ENCODE data around the gene FAM163B. TPM values are rescaled to one million over a fixed set of nuclear protein-coding genes. Genes with fewer than 3 reads are reported as not detected.

The FAM163B gene
- total RNA-seq, 4 donors from 2014 or later: not detected

- no peak overlapping the region for H3K4me3 ChIP-seq
- intact Hi-C loops (cut with DNase I): no loop called here
- H3K4me1 ChIP-seq: peaks cover 56 to 78% (median 69%) of the 10 kb centered on the region in 4 donors
- no peak for TF ChIP-seq POLR2A (IDR thresholded peaks at IDR 0.05; ENCODE audit: low read depth)
- TF ChIP-seq CTCF (IDR thresholded peaks at IDR 0.05): no peak
- no peak for TF ChIP-seq EP300 (IDR thresholded peaks at IDR 0.05)
- TF ChIP-seq POLR2AphosphoS5 (IDR thresholded peaks at IDR 0.05): no peak
- H3K36me3 ChIP-seq: no peaks in the 10 kb centered on the region
- DNase-seq (ENCODE audit: extremely low spot score): no peak
- WGBS: 96% methylated on average over 11 of the region's 32 CpGs
- H3K27ac ChIP-seq (replicated peaks in 1 of 4): no peak overlapping the region
- peaks cover 0 to 14% (median 0%) of the 10 kb centered on the region in 4 donors for H3K27me3 ChIP-seq
- no peaks in the 10 kb centered on the region for H3K9me3 ChIP-seq
Measured at GRCh38 chr9:133561976-133562554, 47.1 kb downstream of the FAM163B start.

GRCh38 chr9:133560944-133561343 lies 48.2 kb downstream of the FAM163B start:
- DNase-seq (ENCODE audit: extremely low spot score): no peak
- peak overlapping the region in 2 of 4 donors; percentile 33 to 37 for H3K27ac ChIP-seq (replicated peaks in 1 of 4)
- 93% methylated on average over 18 of the region's 22 CpGs for WGBS
- H3K4me1 ChIP-seq: peaks cover 56 to 68% (median 62%) of the 10 kb centered on the region in 4 donors
- TF ChIP-seq CTCF (IDR thresholded peaks at IDR 0.05): no peak
- no peaks in the 10 kb centered on the region for H3K36me3 ChIP-seq
- intact Hi-C loops (cut with DNase I): no loop called here
- H3K4me3 ChIP-seq: no peak overlapping the region
- peaks cover 0 to 6% (median 0%) of the 10 kb centered on the region in 4 donors for H3K27me3 ChIP-seq
- no peaks in the 10 kb centered on the region for H3K9me3 ChIP-seq

GRCh38 chr9:133560311-133560710 lies 48.9 kb downstream of the FAM163B start:
- H3K9me3 ChIP-seq: no peaks in the 10 kb centered on the region
- TF ChIP-seq POLR2AphosphoS5 (IDR thresholded peaks at IDR 0.05) (peak in 1 of 2 donors; percentile 16), CTCF (IDR thresholded peaks at IDR 0.05) (no peak)
- 27% methylated on average over 3 of the region's 15 CpGs for WGBS
- no peak for DNase-seq (ENCODE audit: extremely low spot score)
- peak overlapping the region in 3 of 4 donors; percentile 33 to 44 (median 37) for H3K27ac ChIP-seq (replicated peaks in 1 of 4)
- intact Hi-C loops (cut with DNase I): no loop called here
- peaks cover 0 to 5% (median 3%) of the 10 kb centered on the region in 4 donors for H3K36me3 ChIP-seq
- no peak overlapping the region for H3K4me3 ChIP-seq
- peaks cover 53 to 62% (median 55%) of the 10 kb centered on the region in 4 donors for H3K4me1 ChIP-seq
- H3K27me3 ChIP-seq: peaks cover 0 to 6% (median 0%) of the 10 kb centered on the region in 4 donors

GRCh38 chr9:133558191-133559126 lies 50.7 kb downstream of the FAM163B start:
- Histone ChIP-seq H3K27ac (replicated peaks in 1 of 4) (peak overlapping the region; percentile 38 to 73 (median 56)), H3K36me3 (peaks cover 0 to 16% (median 5%) of the 10 kb centered on the region in 4 donors), H3K27me3 (peaks cover 0 to 6% (median 0%) of the 10 kb centered on the region in 4 donors), H3K9me3 (no peaks in the 10 kb centered on the region), H3K4me1 (peaks cover 44 to 52% (median 46%) of the 10 kb centered on the region in 4 donors), H3K4me3 (peak overlapping the region in 2 of 4 donors; percentile 6 to 10)
- intact Hi-C loops (cut with DNase I): no loop called here
- TF ChIP-seq EP300 (IDR thresholded peaks at IDR 0.05): no peak
- no peak for TF ChIP-seq POLR2AphosphoS5 (IDR thresholded peaks at IDR 0.05)
- TF ChIP-seq CTCF (IDR thresholded peaks at IDR 0.05): no peak
- no peak for TF ChIP-seq POLR2A (IDR thresholded peaks at IDR 0.05; ENCODE audit: low read depth)
- 57% methylated on average over 26 of the region's 31 CpGs for WGBS
- no peak for DNase-seq (ENCODE audit: extremely low spot score)
